HCT116 (cell line): ENCODE results near the gene ERC1. TPM values are rescaled to one million over a fixed set of nuclear protein-coding genes. Genes with fewer than 3 reads are reported as not detected.

Experiments
- ATAC-seq: fragments of 200-7000 bp; cut with Tn5 transposase; 2 replicates; pipeline ENCODE4 v1.9.1; 2020; ENCODE audit warnings: mild to moderate bottlenecking, moderate library complexity
- BruUV-seq: library from RNA; stranded (reverse); fragments of 400-500 nt; replicated peaks from 2 replicates; lab custom pipeline; 2021; lab: Mats Ljungman, UMichigan
- CTCF ChIA-PET: fragments of 300-600 bp; sonication (Branson Sonifier 250); formaldehyde crosslinking; loops from one replicate; lab custom pipeline; 2021; ENCODE audit warnings: antibody characterized with exemption; lab: Charles Lee
- POLR2A ChIA-PET: fragments of 300-600, 350-600 bp; sonication (Branson Sonifier 250); formaldehyde crosslinking; loops from one replicate; lab custom pipeline; 2021; ENCODE audit warnings: antibody characterized with exemption; lab: Charles Lee
- RAD21 ChIA-PET, 2 experiments: fragments of 300-600 bp; sonication (Branson Sonifier 250); formaldehyde crosslinking; loops; one replicate each; lab custom pipeline; 2023; ENCODE audit warnings: low total read pairs in 2 of 2; ENCODE audit not compliant: uncharacterized antibody in 2 of 2, unreplicated experiment in 2 of 2, low non-redundant PET in 1 of 2; lab: Charles Lee
- DNase-seq: peaks from one replicate; pipeline ENCODE4 v3.0.0-alpha.2; 2010; ENCODE audit warnings: low read depth, low spot score
- H2AFZ ChIP-seq: fragments of 200-600 bp; shearing (Covaris generic), sonication (generic); 2 replicates; pipeline ENCODE4 v1.6.1; 2017; ENCODE audit warnings: low read depth, mixed run types, mixed read lengths, antibody characterized with exemption, low read length; ENCODE audit not compliant: poor library complexity, severe bottlenecking
- H3K27ac ChIP-seq: 2 replicates; pipeline ENCODE4 v1.5.1; 2012; ENCODE audit warnings: low read depth, low read length
- H3K27me3 ChIP-seq: fragments of 200-600 bp; sonication (generic); 2 replicates; pipeline ENCODE4 v1.6.1; 2016; ENCODE audit warnings: mixed run types, low read length, mixed read lengths; ENCODE audit not compliant: insufficient read depth
- H3K36me3 ChIP-seq, 2 experiments: fragments of 200-500 bp in 1 of 2; fragments of 200-600 bp in 1 of 2; sonication (Bioruptor generic) in 1 of 2; sonication (generic) in 1 of 2; 2 replicates each; pipeline versions ENCODE4 v1.5.1 to v1.6.1; 2014 to 2016; ENCODE audit warnings: low read length in 2 of 2, inconsistent platforms in 1 of 2, mixed read lengths in 1 of 2, mixed run types in 1 of 2; ENCODE audit not compliant: insufficient read depth in 2 of 2, control insufficient read depth in 1 of 2
- H3K4me1 ChIP-seq, 2 experiments: fragments of 200-600 bp in 1 of 2; sonication (generic) in 1 of 2; 2 replicates each; pipeline versions ENCODE4 v1.5.1 to v1.6.1; 2012 to 2017; ENCODE audit warnings: low read length in 2 of 2, inconsistent platforms in 1 of 2, mild to moderate bottlenecking in 1 of 2, mixed read lengths in 1 of 2, mixed run types in 1 of 2, moderate library complexity in 1 of 2; ENCODE audit not compliant: insufficient read depth in 2 of 2, control insufficient read depth in 1 of 2
- H3K4me2 ChIP-seq: fragments of 200-600 bp; sonication (generic); 2 replicates; pipeline ENCODE4 v1.6.1; 2017; ENCODE audit warnings: mixed run types, low read length, mixed read lengths
- H3K4me3 ChIP-seq, 2 experiments: fragments of 200-600 bp in 1 of 2; sonication (generic) in 1 of 2; replicated peaks in 1 of 2; 2 replicates each; pipeline ENCODE4 v1.5.1; 2011 to 2016; ENCODE audit warnings: low read length in 2 of 2, control low read depth in 1 of 2, low read depth in 1 of 2, mild to moderate bottlenecking in 1 of 2, mixed read lengths in 1 of 2, mixed run types in 1 of 2
- H3K79me2 ChIP-seq: fragments of 200-600 bp; sonication (generic); 2 replicates; pipeline ENCODE4 v1.6.1; 2017; ENCODE audit warnings: mild to moderate bottlenecking, mixed run types, low read length, moderate library complexity, mixed read lengths; ENCODE audit not compliant: insufficient read depth
- H3K9ac ChIP-seq: fragments of 200-600 bp; sonication (generic); 2 replicates; pipeline ENCODE4 v1.6.1; 2016; ENCODE audit warnings: low read length, mixed read lengths
- H3K9me2 ChIP-seq: fragments of 200-600 bp; sonication (generic), shearing (Covaris generic); 2 replicates; pipeline ENCODE4 v1.6.1; 2017; ENCODE audit warnings: mixed run types, mild to moderate bottlenecking, moderate library complexity; ENCODE audit not compliant: insufficient read depth
- H3K9me3 ChIP-seq, 2 experiments: fragments of 200-500 bp in 1 of 2; fragments of 200-600 bp in 1 of 2; sonication (Bioruptor generic) in 1 of 2; sonication (generic) in 1 of 2; 2 replicates each; pipeline ENCODE4 v1.6.1; 2014 to 2017; ENCODE audit warnings: low read length in 2 of 2, mixed read lengths in 2 of 2, inconsistent platforms in 1 of 2, low read depth in 1 of 2, mild to moderate bottlenecking in 1 of 2, mixed run types in 1 of 2, moderate library complexity in 1 of 2; ENCODE audit not compliant: control insufficient read depth in 1 of 2, insufficient read depth in 1 of 2
- H4K20me1 ChIP-seq: fragments of 200-600 bp; sonication (generic), shearing (Covaris generic); 2 replicates; pipeline ENCODE4 v1.6.1; 2017; ENCODE audit warnings: mixed run types, mild to moderate bottlenecking, moderate library complexity; ENCODE audit not compliant: insufficient read depth
- CEBPB ChIP-seq: IDR thresholded peaks from 2 replicates; pipeline ENCODE4 v1.6.1; 2012; ENCODE audit warnings: low read depth
- EGR1 ChIP-seq: IDR thresholded peaks from 2 replicates; pipeline ENCODE4 v1.6.1; 2012; ENCODE audit warnings: low read depth
- EZH2phosphoT487 ChIP-seq: fragments of 200-600 bp; IDR thresholded peaks from 2 replicates; pipeline ENCODE4 v1.6.1; 2018; ENCODE audit warnings: antibody characterized with exemption, borderline replicate concordance
- JUND ChIP-seq: IDR thresholded peaks from 2 replicates; pipeline ENCODE4 v1.6.1; 2012
- MAX ChIP-seq: IDR thresholded peaks from 2 replicates; pipeline ENCODE4 v1.6.1; 2012
- POLR2A ChIP-seq: IDR thresholded peaks from 2 replicates; pipeline ENCODE4 v1.7.0; 2011; ENCODE audit warnings: borderline replicate concordance; ENCODE audit not compliant: insufficient read depth, insufficient read length; ENCODE audit errors: extremely low read depth
- POLR2AphosphoS5 ChIP-seq: IDR thresholded peaks from 2 replicates; pipeline ENCODE4 v1.6.1; 2011; ENCODE audit warnings: mild to moderate bottlenecking, low read depth, low read length, moderate library complexity
- SRF ChIP-seq: IDR thresholded peaks from 2 replicates; pipeline ENCODE4 v1.6.1; 2012; ENCODE audit warnings: low read depth
- TCF7L2 ChIP-seq: IDR thresholded peaks from 2 replicates; pipeline ENCODE4 v1.7.0; 2011; ENCODE audit warnings: borderline replicate concordance, inconsistent platforms; ENCODE audit not compliant: insufficient read depth, insufficient read length; ENCODE audit errors: extremely low read depth
- YY1 ChIP-seq: IDR thresholded peaks from 2 replicates; pipeline ENCODE4 v1.6.1; 2011; ENCODE audit warnings: low read length, low read depth, moderate library complexity, mild to moderate bottlenecking; ENCODE audit not compliant: insufficient replicate concordance; ENCODE audit errors: extremely low read depth
- ZBTB33 ChIP-seq: IDR thresholded peaks from 2 replicates; pipeline ENCODE4 v1.6.1; 2011; ENCODE audit warnings: mild to moderate bottlenecking, low read length, moderate library complexity; ENCODE audit not compliant: insufficient replicate concordance; ENCODE audit errors: extremely low read depth
- ZFX ChIP-seq: fragments of 450-650 bp; IDR thresholded peaks from 2 replicates; pipeline ENCODE4 v1.6.1; 2017
- intact Hi-C: fragments of 100-400 bp; cut with micrococcal nuclease; formaldehyde crosslinking; loops from 2 replicates; pipeline ENCODE4 v1.10.0; 2022
- total RNA-seq: library from RNA; stranded (reverse); gene quantifications from one replicate; pipeline ENCODE4 v1.2.1, GENCODE V29; 2021; ENCODE audit not compliant: unreplicated experiment

Gene ERC1
- total RNA-seq, 1 experiment from 2014 or later = 41.9 TPM

- Histone ChIP-seq H2AFZ (no peak overlapping the region), H3K4me2 (no peak overlapping the region), H3K27ac (no peak overlapping the region), H4K20me1 (no peaks in the 10 kb centered on the region), H3K4me3 (no peak overlapping the region), H3K9ac (no peak overlapping the region), H3K9me2 (no peaks in the 10 kb centered on the region), H3K9me3 (peaks cover 8 to 10% of the 10 kb centered on the region in 2 experiments; a peak in 2 of 4 replicates), H3K79me2 (peaks cover 53% of the 10 kb centered on the region), H3K27me3 (no peaks in the 10 kb centered on the region), H3K4me1 (0 out of 4 replicates have a peak, but pooled peaks cover 0 to 2% of the 10 kb centered on the region in 2 experiments), H3K36me3 (no peaks in the 10 kb centered on the region)
- ChIA-PET RAD21 (no interaction called here), POLR2A (no interaction called here), CTCF (no interaction called here)
- TF ChIP-seq POLR2AphosphoS5 (no peak), CEBPB (no peak), EZH2phosphoT487 (no peak), POLR2A (no peak), ZFX (no peak), ZBTB33 (no peak), SRF (no peak), MAX (no peak), JUND (no peak), EGR1 (no peak), YY1 (no peak), TCF7L2 (no peak)
- no TSS peak for BruUV-seq
- DNase-seq (no peak), ATAC-seq (no peak)
- intact Hi-C loops = no loop called here
Measured at GRCh38 chr12:1063852-1064251, 72.8 kb downstream of the ERC1 start.
